Measurements from ENCODE around the gene FMN1.
A peak's percentile ranks its signal among the peaks of the same experiment; 100 is the strongest.

FMN1 gene

DNA sequence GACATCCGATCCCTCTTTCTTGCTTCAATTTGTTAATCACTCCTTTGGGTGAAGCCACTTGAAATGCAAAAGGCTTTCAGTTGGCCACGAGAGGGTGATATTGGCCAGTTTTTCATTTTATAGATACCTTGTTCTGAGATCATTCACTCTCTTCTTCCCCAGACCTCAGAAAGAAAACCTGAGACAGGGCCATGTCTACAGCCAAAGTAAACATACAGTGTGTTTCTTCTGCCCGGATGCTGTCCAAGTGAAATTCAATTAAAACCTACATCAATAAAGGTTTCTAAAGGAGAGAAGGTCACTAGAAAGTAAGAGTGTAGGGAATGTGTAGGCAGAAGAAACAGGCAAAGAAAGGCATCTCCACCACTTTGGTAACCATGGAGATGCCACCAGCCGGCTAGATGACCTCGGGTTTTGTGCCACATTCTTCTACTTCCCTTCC, 39.5 kb upstream of the FMN1 start:
- peak; percentile 43 for DNase-seq (ENCODE audit: low read depth)
- TF ChIP-seq, protein P1, sequence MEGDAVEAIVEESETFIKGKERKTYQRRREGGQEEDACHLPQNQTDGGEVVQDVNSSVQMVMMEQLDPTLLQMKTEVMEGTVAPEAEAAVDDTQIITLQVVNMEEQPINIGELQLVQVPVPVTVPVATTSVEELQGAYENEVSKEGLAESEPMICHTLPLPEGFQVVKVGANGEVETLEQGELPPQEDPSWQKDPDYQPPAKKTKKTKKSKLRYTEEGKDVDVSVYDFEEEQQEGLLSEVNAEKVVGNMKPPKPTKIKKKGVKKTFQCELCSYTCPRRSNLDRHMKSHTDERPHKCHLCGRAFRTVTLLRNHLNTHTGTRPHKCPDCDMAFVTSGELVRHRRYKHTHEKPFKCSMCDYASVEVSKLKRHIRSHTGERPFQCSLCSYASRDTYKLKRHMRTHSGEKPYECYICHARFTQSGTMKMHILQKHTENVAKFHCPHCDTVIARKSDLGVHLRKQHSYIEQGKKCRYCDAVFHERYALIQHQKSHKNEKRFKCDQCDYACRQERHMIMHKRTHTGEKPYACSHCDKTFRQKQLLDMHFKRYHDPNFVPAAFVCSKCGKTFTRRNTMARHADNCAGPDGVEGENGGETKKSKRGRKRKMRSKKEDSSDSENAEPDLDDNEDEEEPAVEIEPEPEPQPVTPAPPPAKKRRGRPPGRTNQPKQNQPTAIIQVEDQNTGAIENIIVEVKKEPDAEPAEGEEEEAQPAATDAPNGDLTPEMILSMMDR (conservative IDR thresholded peaks at IDR 0.05; ENCODE audit: low read length) = peak; percentile 67
- H3K4me3 ChIP-seq (ENCODE audit: low read length) = no peak overlapping the region

DNA sequence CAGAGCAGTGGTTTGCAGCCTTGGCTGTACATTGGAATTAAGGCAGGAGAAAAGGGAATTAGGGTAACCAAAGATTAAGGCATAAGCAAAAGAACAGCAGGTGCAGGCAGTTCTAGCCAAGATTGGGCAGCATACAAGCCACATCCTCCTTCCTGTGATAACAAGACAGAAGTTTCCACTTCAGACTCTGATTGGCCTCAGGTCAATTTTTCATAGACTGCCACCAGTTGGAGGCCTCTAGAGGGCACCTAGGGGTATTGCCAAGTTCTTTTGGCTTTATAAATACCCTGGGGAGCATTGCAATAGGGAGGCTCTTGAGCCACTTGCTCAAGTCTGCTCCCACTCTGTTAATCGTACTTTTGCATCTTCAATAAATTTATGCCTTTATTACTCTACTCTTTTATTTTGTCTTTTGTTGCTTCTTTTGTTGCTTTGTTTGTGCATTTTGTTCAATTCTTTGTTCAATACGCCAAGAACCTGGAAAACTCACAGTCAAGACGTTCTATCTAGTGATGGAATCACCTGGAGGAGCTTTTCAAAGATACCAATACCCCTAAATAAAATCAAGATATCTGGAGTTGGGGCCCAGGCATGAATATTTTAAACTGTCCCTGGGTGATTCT, 32.2 kb upstream of the FMN1 start:
- DNase-seq (ENCODE audit: low read depth) = peak; percentile 13
- TF ChIP-seq, protein P1 (conservative IDR thresholded peaks at IDR 0.05; ENCODE audit: low read length) = peak; percentile 21
- H3K4me3 ChIP-seq (ENCODE audit: low read length) = no peak overlapping the region

DNA sequence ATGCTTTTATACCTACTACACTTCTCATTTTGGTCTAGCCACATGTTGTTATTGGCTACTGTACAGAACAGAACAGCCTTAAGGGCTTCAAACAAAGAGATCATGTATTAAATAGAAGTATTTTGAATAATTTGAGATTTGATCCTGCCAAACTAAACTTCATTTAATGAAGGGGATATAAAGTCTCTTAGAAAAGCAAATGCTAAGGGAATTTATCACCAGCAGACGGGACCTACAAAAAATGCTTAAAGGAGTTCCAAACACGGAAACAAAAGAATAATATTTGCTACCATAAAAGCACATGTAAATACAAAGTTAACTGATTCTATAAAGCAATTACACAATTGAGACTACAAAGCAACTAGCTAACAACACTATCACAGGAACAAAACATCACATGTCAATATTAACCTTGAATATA, 23.6 kb upstream of the FMN1 start:
- DNase-seq (ENCODE audit: low read depth) = no peak
- no peak overlapping the region for H3K4me3 ChIP-seq (ENCODE audit: low read length)
- TF ChIP-seq, protein P1 (conservative IDR thresholded peaks at IDR 0.05; ENCODE audit: low read length) = no peak

DNA sequence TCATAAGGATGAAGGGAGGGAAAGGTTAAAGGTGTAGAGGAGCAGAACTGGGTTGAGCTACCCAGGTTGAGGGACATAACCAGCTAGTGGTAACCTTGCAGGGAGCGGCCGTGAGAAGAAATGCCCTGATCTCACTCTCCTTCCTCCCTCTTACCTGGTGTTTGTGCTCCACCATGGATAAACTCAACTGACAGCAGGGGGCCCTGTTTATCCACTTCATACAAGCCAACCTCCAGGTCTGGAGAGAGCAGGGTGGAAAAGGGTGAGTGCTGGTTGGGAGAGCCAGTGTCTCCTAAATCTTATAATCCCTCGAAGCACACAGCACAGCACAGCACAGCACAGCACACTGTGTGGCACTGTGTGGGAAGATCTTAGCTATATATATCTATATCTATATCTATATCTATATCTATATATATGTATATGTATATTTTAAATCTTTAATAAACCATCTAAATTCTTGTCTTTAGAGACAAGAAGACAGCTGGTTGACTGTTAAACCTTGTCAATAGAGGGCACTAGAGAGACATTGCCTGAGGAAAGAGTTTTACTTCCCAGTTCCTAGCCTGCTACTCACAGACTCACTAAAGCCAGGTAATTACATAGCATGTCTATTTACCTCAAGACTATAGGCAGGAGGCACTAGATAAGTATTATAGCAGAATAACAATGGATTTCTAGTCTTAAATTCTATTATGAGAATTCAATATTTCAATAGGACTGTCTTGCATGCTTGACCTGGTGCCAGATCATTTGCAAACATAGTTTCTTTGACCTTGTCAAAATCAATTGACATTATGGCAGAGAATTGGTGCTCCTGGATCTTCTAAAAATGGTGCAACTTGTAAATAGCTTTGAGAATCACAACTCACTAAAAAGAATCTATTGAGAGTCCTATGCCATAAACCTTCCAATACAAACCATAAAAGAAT, 21.7 kb upstream of the FMN1 start:
- peak; percentile 33 for DNase-seq (ENCODE audit: low read depth)

DNA sequence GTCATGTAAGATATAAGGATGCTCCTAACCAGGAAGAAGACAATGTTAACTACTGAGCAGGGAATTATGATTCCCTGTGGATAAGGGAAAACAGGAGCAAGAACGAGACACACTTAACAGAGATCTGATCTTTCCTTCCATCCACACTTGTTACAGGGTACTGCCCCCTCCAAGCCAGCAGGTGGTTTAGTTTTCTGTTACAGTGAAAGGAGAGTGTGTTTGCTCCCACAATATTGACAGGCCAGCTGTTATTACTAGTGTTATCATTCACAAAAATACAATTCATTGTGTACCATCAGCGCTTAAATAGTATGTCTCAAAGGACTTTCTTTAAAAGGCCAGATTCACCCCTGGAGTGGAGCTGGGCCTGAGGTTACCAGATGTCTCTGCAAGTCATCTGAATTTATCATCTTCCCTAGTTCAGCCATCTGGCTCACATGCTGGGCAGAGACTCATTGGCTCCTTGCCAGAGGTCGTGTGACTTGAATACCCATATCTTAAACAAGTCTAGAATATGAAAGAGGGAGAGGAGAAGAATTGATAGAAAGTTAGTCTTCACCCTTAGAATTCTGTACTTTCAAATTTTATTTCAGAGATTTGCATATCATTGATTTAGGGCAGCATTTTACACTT, 16.8 kb upstream of the FMN1 start:
- peak; percentile 11 for DNase-seq (ENCODE audit: low read depth)
- no peak overlapping the region for H3K4me3 ChIP-seq (ENCODE audit: low read length)
- TF ChIP-seq, protein P1 (conservative IDR thresholded peaks at IDR 0.05; ENCODE audit: low read length) = no peak

More for the DNA sequence above, 21.7 kb upstream of the FMN1 start:
- TF ChIP-seq, protein P1 (conservative IDR thresholded peaks at IDR 0.05; ENCODE audit: low read length) = peak; percentile 65
- no peak overlapping the region for H3K4me3 ChIP-seq (ENCODE audit: low read length)

DNA sequence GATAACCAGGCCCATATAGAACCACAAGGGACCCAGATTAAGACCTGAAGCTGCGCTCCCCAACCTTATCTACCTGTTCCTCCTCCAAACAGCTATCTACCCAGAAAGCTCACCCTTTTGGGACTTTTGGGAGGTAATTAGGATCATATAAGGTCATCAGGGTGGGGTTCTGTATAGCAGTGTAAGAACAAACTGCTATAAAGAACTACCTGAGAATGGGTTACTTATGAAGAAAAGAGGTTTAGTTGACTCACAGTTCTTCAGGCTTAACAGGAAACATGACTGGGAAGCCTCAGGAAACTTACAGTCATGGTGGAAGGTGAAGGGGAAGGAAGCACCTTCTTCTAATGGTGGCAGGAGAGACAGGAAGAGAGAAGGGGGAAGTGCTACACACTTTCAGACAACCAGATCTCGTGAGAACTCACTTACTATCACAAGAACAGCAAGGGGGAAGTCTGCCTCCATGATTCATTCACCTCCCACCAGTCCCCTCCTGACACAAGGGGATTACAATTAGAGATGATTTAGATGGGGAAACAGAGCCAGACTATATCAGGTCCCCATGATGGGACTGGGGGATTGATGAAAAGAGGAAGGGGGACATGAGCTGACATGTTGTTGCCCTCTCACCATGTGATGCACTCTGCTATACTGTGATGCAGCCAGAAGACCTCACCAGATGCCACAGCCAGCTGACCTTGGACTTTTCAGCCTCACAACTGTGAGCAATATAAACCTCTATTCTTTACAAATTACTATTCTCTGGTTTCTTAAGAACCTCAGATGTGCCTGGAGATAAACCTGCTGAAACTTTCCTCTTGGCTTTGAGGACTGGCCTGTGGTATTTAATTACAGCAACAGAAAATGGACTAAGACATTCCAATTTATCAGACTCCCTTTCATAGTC, 15.3 kb upstream of the FMN1 start:
- TF ChIP-seq, protein P1 (conservative IDR thresholded peaks at IDR 0.05; ENCODE audit: low read length) = no peak
- no peak for DNase-seq (ENCODE audit: low read depth)
- no peak overlapping the region for H3K4me3 ChIP-seq (ENCODE audit: low read length)
